GM18951 (cell line): Measurements from ENCODE around the gene EFNB2.

Experiments
- POLR2A ChIP-seq: IDR thresholded peaks from 4 replicates; pipeline ENCODE4 v1.6.1; 2011; ENCODE audit warnings: mild to moderate bottlenecking; ENCODE audit not compliant: insufficient read length, insufficient read depth; ENCODE audit errors: extremely low read depth
- in situ Hi-C: fragments of 300-500 bp; cut with MboI; formaldehyde crosslinking; loops from one replicate; pipeline ENCODE4 v1.12.0; 2022; ENCODE audit warnings: low sequenced_read_pairs, mixed read lengths, inconsistent platforms; ENCODE audit not compliant: unreplicated experiment

The EFNB2 gene

GRCh38 chr13:106565127-106565775, 29.8 kb upstream of the EFNB2 start:
- no peak for TF ChIP-seq POLR2A
- in situ Hi-C loops, result no loop called here

DNA sequence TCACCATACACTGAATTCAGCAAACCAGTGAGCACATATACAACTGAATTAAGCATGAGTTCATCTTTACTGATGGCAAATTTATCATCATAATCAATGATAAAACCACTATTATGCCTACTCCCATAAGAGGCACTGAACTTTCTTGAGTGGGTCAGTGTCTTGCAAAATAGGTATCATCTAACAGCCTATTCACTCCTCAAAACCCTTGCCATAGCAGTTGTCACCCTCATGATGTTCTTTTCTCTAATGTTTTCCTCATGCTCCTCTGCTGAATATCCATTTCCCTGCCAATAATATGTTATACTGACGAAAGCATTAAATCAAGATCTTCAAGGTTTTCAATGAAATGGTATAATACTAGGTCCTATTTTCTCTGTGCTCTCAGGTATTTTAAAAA, 26.8 kb upstream of the EFNB2 start:
- in situ Hi-C loops, result no loop called here
- TF ChIP-seq POLR2A, result no peak

- TF ChIP-seq POLR2A, result no peak
- in situ Hi-C loops, result no loop called here
Observed at GRCh38 chr13:106561551-106562170, 26.2 kb upstream of the EFNB2 start.

GRCh38 chr13:106560821-106561220, 25.4 kb upstream of the EFNB2 start:
- TF ChIP-seq POLR2A, result no peak
- in situ Hi-C loops, result no loop called here

GRCh38 chr13:106558527-106558926, 23.1 kb upstream of the EFNB2 start:
- no peak for TF ChIP-seq POLR2A
- in situ Hi-C loops, result no loop called here

DNA sequence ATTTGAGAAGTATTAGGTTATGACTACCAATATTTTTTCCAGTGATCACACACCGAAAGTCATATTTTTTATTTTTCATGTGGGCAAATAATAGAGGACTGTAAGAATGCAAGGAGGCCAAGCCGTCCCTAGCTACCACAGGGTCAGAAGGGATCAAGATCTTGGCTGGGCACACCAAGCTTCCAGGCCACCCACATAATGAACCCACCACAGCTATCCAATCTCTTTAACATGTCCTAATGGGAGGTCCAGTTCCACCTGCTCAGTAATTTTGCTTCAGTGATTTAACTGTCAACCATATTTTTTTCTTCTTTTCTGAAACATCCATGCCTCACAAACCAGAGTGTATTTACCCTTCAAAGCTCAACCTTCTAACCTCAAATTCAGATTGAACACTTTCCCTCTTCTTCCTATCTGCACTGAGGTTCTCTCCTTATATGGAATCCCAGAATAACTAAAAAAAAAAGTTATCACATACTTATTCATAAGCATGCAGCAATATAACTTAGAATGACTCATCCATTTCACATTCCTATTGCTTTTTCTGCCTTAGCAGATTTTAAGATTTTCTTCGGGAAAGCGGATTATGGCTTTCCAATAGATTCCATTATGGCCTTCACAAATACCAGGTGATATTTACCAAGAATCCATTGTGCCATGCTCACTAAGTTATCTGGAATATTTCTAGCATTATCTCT, 20.3 kb upstream of the EFNB2 start:
- in situ Hi-C loops, result no loop called here
- TF ChIP-seq POLR2A, result no peak

DNA sequence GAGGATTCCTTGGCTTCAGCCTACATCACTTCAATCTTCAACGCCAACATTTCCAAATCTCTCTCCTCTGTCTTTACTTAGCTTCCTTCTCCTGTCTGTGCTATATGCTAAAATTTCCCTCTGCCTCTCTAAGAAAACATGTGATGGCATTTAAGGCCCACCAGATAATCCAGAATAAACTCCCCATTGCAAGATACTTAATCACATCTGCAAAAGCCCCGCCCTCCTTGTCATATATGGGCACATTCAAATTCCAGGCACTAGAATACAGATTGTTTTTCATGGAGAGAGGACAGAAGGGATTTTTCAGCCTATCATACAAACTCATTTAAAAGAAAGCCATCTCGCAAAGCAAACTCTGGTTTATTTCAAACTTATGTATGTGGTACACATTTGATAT, 16.3 kb upstream of the EFNB2 start:
- no peak for TF ChIP-seq POLR2A
- in situ Hi-C loops, result no loop called here

GRCh38 chr13:106551350-106551749, 15.9 kb upstream of the EFNB2 start:
- TF ChIP-seq POLR2A, result no peak
- in situ Hi-C loops, result no loop called here

DNA sequence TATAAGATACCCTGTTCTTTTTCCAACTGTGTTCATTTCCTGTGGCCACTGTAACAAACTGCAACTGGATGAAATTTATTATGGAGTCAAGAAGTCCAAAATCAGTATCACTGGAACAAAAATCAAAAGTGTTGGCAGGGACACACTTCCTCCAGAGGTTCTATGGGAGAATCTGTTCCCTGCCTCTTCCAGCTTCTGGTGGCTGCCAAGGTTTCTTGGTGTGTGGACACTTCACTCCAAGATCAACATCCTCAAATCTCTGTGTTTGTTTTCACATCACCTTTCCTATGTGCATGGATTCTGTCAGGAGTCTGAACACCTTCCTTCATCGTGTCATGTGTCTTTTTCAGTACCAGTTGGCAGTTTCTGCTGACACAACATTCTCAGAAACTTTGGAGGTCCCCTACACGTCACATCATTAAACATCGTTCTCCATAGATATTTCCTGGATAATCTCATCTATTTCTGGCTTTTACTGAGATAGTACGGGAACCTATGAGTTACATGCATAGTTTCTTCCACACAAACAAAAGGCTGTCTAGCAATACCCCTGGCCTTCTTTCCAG, 15.2 kb upstream of the EFNB2 start:
- in situ Hi-C loops, result no loop called here
- no peak for TF ChIP-seq POLR2A

DNA sequence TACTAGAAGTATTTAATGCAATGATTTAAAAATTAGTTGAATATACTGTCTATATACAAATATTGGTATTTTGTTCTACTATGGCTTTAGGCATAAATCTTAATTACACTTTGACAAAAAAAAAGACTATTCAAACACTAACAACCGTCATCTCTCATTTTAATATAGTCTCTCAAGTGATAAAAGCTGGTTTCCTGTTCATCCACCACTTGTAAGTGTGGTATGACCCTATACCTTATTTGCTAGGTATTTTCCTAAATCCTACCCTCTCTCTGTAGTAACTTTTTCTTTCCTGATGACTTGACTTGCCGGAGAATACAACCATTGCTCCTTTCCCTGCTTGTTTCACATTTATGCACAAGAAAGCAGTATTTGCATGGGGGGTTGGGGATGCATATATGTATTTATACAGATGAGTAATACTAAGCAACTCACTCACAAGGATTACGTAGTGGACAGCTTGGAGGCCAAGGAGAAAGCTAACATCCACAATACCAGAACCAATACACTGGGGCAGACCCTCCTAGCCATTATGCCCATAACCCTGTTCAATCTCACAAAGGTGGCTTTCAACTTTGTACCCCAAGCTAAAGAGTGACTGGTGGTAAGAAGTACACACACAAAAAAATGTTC, 12.7 kb upstream of the EFNB2 start:
- TF ChIP-seq POLR2A, result no peak
- in situ Hi-C loops, result loop anchor here (25.0 kb wide), 1 partner anchor 461 kb away; no protein-coding TSS in a partner anchor

DNA sequence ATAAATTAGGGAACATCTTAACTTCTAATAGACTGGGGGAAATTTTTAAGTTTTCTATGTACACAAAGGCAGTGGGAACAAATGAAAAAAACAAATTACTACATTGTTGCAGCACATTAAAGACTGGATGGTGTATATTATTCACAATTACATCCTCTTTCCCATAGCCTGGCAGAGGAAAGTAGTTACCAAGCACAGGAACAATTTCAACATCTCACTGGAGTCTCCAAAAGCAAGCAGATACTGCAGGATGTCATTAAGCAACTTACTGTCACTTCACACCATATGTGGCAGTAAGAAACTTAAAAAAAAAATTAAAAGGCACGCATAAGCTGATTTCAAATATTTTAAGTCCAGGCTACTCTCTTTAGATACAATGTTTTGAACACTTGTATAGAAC, 6.4 kb upstream of the EFNB2 start:
- in situ Hi-C loops, result loop anchor here (25.0 kb wide), 1 partner anchor 455 kb away; no protein-coding TSS in a partner anchor
- no peak for TF ChIP-seq POLR2A

- in situ Hi-C loops, result loop anchor here (25.0 kb wide), 1 partner anchor 453 kb away; no protein-coding TSS in a partner anchor
- TF ChIP-seq POLR2A, result no peak
Observed at GRCh38 chr13:106540613-106541012, 5.2 kb upstream of the EFNB2 start.

DNA sequence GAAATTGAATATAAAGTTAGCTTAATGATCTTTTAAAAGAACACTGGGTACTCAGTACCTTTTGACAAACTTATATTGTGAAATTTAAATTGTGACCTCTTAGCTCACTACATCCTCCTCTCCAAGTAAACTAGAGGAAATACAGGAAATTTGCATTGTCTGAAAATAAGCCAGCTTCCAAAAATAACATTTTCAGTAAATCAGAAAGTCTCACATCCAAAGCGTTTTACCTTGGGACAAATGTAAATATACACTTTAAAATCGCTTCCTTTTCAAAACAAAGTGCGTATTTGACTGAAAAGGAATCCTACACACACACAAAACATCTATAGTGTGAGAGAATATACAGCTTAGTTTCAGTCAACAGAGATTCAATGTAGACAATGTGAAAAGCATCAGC, 2.1 kb upstream of the EFNB2 start:
- no peak for TF ChIP-seq POLR2A
- in situ Hi-C loops, result loop anchor here (25.0 kb wide), 1 partner anchor 450 kb away; no protein-coding TSS in a partner anchor
